ENCODE measurements around the gene SFT2D2.

Gene SFT2D2

GRCh38 chr1:168223261-168223660, 2.5 kb upstream of the SFT2D2 start:
- no peak for DNase-seq (ENCODE audit: low read depth in 2 of 2)

GRCh38 chr1:168223681-168224540, 1.9 kb upstream of the SFT2D2 start:
- no peak for DNase-seq (ENCODE audit: low read depth in 2 of 2)

- DNase-seq (ENCODE audit: low read depth in 2 of 2): no peak
These were observed 813 bp upstream of the SFT2D2 start for GRCh38 chr1:168224991-168225390.

- no peak for DNase-seq (ENCODE audit: low read depth in 2 of 2)
These were observed 1.8 kb downstream of the SFT2D2 start for GRCh38 chr1:168227620-168228019.

GRCh38 chr1:168229893-168230292, 4.1 kb downstream of the SFT2D2 start:
- DNase-seq (ENCODE audit: low read depth in 2 of 2): no peak

- DNase-seq (ENCODE audit: low read depth in 2 of 2): no peak
These were observed 4.9 kb downstream of the SFT2D2 start for GRCh38 chr1:168230709-168231108.

GRCh38 chr1:168234846-168235547, 9.2 kb downstream of the SFT2D2 start:
- peak in 1 of 2 donors; percentile 39 for DNase-seq (ENCODE audit: low read depth in 2 of 2)

- DNase-seq (ENCODE audit: low read depth in 2 of 2): no peak
These were observed 9.7 kb downstream of the SFT2D2 start for GRCh38 chr1:168235548-168235885.

- DNase-seq (ENCODE audit: low read depth in 2 of 2): no peak
These were observed 10.1 kb downstream of the SFT2D2 start for GRCh38 chr1:168235937-168236336.

GRCh38 chr1:168236836-168237611, 11.2 kb downstream of the SFT2D2 start:
- peak in 1 of 2 donors; percentile 30 for DNase-seq (ENCODE audit: low read depth in 2 of 2)

GRCh38 chr1:168243198-168243597, 17.4 kb downstream of the SFT2D2 start:
- no peak for DNase-seq (ENCODE audit: low read depth in 2 of 2)

GRCh38 chr1:168243636-168244212, 17.9 kb downstream of the SFT2D2 start:
- DNase-seq (ENCODE audit: low read depth in 2 of 2): no peak

- no peak for DNase-seq (ENCODE audit: low read depth in 2 of 2)
These were observed 19.2 kb downstream of the SFT2D2 start for GRCh38 chr1:168245042-168245441.

GRCh38 chr1:168246506-168246905, 20.7 kb downstream of the SFT2D2 start:
- no peak for DNase-seq (ENCODE audit: low read depth in 2 of 2)

- no peak for DNase-seq (ENCODE audit: low read depth in 2 of 2)
These were observed 26.5 kb downstream of the SFT2D2 start for GRCh38 chr1:168252204-168252733.

GRCh38 chr1:168256164-168256563, 30.4 kb downstream of the SFT2D2 start:
- DNase-seq (ENCODE audit: low read depth in 2 of 2): no peak

GRCh38 chr1:168257397-168257796, 31.6 kb downstream of the SFT2D2 start:
- DNase-seq (ENCODE audit: low read depth in 2 of 2): no peak

- DNase-seq (ENCODE audit: low read depth in 2 of 2): no peak
These were observed 33.8 kb downstream of the SFT2D2 start for GRCh38 chr1:168259567-168259966.

GRCh38 chr1:168260393-168260792, 34.6 kb downstream of the SFT2D2 start:
- no peak for DNase-seq (ENCODE audit: low read depth in 2 of 2)

GRCh38 chr1:168261390-168261789, 35.6 kb downstream of the SFT2D2 start:
- DNase-seq (ENCODE audit: low read depth in 2 of 2): no peak

- DNase-seq (ENCODE audit: low read depth in 2 of 2): no peak
These were observed 37.3 kb downstream of the SFT2D2 start for GRCh38 chr1:168263130-168263529.

- no peak for DNase-seq (ENCODE audit: low read depth in 2 of 2)
These were observed 38.5 kb downstream of the SFT2D2 start for GRCh38 chr1:168264296-168264695.

All from stimulated activated CD8-positive, alpha-beta memory T cell treated with anti-CD3 and anti-CD28 coated beads, Interleukin-15, amount 100 ng/mL, for 48 hours (primary cell).